ENCODE data around the gene PUS7L. TPM values are rescaled to one million over a fixed set of nuclear protein-coding genes. Genes with fewer than 3 reads are reported as not detected.

PUS7L gene
- total and polyA plus RNA-seq, 2 experiments from 2014 or later: 36.0 to 66.1 TPM

GRCh38 chr12:43750814-43751213, 7.8 kb downstream of the PUS7L start (continued):
- TF ChIP-seq REST (IDR thresholded peaks at IDR 0.05; ENCODE audit: unreplicated experiment): no peak
- TF ChIP-seq, protein P1, sequence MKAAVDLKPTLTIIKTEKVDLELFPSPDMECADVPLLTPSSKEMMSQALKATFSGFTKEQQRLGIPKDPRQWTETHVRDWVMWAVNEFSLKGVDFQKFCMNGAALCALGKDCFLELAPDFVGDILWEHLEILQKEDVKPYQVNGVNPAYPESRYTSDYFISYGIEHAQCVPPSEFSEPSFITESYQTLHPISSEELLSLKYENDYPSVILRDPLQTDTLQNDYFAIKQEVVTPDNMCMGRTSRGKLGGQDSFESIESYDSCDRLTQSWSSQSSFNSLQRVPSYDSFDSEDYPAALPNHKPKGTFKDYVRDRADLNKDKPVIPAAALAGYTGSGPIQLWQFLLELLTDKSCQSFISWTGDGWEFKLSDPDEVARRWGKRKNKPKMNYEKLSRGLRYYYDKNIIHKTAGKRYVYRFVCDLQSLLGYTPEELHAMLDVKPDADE (IDR thresholded peaks at IDR 0.05): no peak

- no peak overlapping the region for H3K4me2 ChIP-seq
- H3K9me2 ChIP-seq (ENCODE audit: insufficient read depth): no peaks in the 10 kb centered on the region
- DNase-seq (ENCODE audit: low spot score): no peak
- Mint-ChIP-seq H3K27me3 (ENCODE audit: insufficient read depth, low read depth, poor library complexity) (no peaks in the 10 kb centered on the region), H3K9me3 (no peaks in the 10 kb centered on the region), H3K4me1 (no peaks in the 10 kb centered on the region), H3K4me3 (no peak overlapping the region), H3K36me3 (ENCODE audit: low read depth) (peaks cover 33% of the 10 kb centered on the region), H3K27ac (no peak overlapping the region)
- H3K4me3 ChIP-seq: no peak overlapping the region
- no peaks in the 10 kb centered on the region for H3K27me3 ChIP-seq (ENCODE audit: insufficient read depth)
- H2AFZ ChIP-seq: no peak overlapping the region
- H3K4me1 ChIP-seq (ENCODE audit: insufficient read depth): no peaks in the 10 kb centered on the region
- H3K36me3 ChIP-seq (ENCODE audit: insufficient read depth): no peaks in the 10 kb centered on the region; the same call in 1 of the 2 replicates
- H3K79me2 ChIP-seq (replicated peaks; ENCODE audit: insufficient read depth): 0 out of 2 replicates have a peak, but pooled peaks cover 17% of the 10 kb centered on the region
- H4K20me1 ChIP-seq (replicated peaks; ENCODE audit: insufficient read depth): no peaks in the 10 kb centered on the region; the same call in 1 of the 2 replicates
- ATAC-seq: no peak
- no peaks in the 10 kb centered on the region for H3F3A ChIP-seq (replicated peaks; ENCODE audit: low read depth)
- H3K27ac ChIP-seq (ENCODE audit: low read depth): no peak overlapping the region
- TF ChIP-seq CTCF (conservative IDR thresholded peaks at IDR 0.05; ENCODE audit: low read depth in 2 of 2) (no peak), NANOG (IDR thresholded peaks at IDR 0.05; ENCODE audit: borderline replicate concordance) (no peak), CREB1 (CRISPR knock-in tag; IDR thresholded peaks at IDR 0.05; ENCODE audit: low read depth) (no peak), JUNB (IDR thresholded peaks at IDR 0.05; ENCODE audit: unreplicated experiment) (no peak), POLR2AphosphoS5 (IDR thresholded peaks at IDR 0.05; ENCODE audit: low read depth) (no peak), STAT1 (IDR thresholded peaks at IDR 0.05; ENCODE audit: unreplicated experiment) (no peak), REST (IDR thresholded peaks at IDR 0.05; ENCODE audit: unreplicated experiment) (no peak), ZNF331 (CRISPR knock-in tag; IDR thresholded peaks at IDR 0.05; ENCODE audit: low read depth) (no peak), ZNF114 (CRISPR knock-in tag; IDR thresholded peaks at IDR 0.05) (no peak), EZH2 (IDR thresholded peaks at IDR 0.05; ENCODE audit: low read depth, unreplicated experiment) (no peak)
Measured at GRCh38 chr12:43749016-43749415, 9.6 kb downstream of the PUS7L start.

Measured in GM23338 (cell line).